ENCODE data around the gene PHF1.

GRCh38 chr6:33458676-33459075 is 47.9 kb downstream of the PHF1 start:
- TF ChIP-seq CTCF (conservative IDR thresholded peaks at IDR 0.05) (no peak), ZFX (IDR thresholded peaks at IDR 0.05) (no peak)

All from C4-2B (cell line).